ENCODE data around the gene IL2RA. TPM values are rescaled to one million over a fixed set of nuclear protein-coding genes. Genes with fewer than 3 reads are reported as not detected.

IL2RA gene
- total RNA-seq, 1 experiment from 2014 or later: 0.59 TPM

DNA sequence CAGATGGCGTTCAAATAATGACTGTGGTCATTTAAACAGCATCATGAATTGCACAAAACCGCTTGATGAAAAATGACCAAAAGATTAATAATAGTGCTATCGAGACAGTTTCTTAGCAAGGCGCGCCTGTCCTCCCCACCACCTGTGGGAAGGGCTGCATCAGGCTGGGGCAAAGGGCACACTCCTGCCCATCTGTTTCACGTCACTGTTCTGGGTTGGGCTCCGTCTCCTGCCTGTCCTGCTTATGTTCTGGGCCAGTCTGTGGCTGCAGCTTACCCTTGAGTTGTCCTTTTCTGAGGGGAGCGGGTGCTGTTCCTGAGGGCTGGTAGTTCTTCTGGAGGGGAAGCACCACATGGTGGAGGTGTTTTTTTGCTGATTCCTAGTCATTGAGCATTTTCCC is 40.0 kb upstream of the IL2RA start:
- TF ChIP-seq, protein P1, sequence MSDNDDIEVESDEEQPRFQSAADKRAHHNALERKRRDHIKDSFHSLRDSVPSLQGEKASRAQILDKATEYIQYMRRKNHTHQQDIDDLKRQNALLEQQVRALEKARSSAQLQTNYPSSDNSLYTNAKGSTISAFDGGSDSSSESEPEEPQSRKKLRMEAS (IDR thresholded peaks at IDR 0.05): no peak
- no peak for TF ChIP-seq JUND (IDR thresholded peaks at IDR 0.05)
- TF ChIP-seq ZFX (IDR thresholded peaks at IDR 0.05): no peak
- TF ChIP-seq, protein P2, sequence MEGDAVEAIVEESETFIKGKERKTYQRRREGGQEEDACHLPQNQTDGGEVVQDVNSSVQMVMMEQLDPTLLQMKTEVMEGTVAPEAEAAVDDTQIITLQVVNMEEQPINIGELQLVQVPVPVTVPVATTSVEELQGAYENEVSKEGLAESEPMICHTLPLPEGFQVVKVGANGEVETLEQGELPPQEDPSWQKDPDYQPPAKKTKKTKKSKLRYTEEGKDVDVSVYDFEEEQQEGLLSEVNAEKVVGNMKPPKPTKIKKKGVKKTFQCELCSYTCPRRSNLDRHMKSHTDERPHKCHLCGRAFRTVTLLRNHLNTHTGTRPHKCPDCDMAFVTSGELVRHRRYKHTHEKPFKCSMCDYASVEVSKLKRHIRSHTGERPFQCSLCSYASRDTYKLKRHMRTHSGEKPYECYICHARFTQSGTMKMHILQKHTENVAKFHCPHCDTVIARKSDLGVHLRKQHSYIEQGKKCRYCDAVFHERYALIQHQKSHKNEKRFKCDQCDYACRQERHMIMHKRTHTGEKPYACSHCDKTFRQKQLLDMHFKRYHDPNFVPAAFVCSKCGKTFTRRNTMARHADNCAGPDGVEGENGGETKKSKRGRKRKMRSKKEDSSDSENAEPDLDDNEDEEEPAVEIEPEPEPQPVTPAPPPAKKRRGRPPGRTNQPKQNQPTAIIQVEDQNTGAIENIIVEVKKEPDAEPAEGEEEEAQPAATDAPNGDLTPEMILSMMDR (IDR thresholded peaks at IDR 0.05 in 2 of 3, conservative IDR thresholded peaks at IDR 0.05 in 1 of 3; ENCODE audit: borderline replicate concordance in 1 of 3, insufficient read depth in 1 of 3, low read depth in 2 of 3, low read length in 2 of 3): no peak
- no peak for TF ChIP-seq CBX3 (IDR thresholded peaks at IDR 0.05; ENCODE audit: low read depth)
- no peak for TF ChIP-seq POLR2AphosphoS5 (IDR thresholded peaks at IDR 0.05; ENCODE audit: low read depth, low read length)
- no peak for TF ChIP-seq FOSL1 (IDR thresholded peaks at IDR 0.05; ENCODE audit: low read depth)
- TF ChIP-seq SRF (IDR thresholded peaks at IDR 0.05; ENCODE audit: low read depth): no peak
- TF ChIP-seq POLR2A (IDR thresholded peaks at IDR 0.05; ENCODE audit: borderline replicate concordance, extremely low read depth, insufficient read depth, insufficient read length): no peak
- no peak for TF ChIP-seq EGR1 (IDR thresholded peaks at IDR 0.05; ENCODE audit: low read depth)
- no peak for TF ChIP-seq RAD21 (IDR thresholded peaks at IDR 0.05; ENCODE audit: low read depth)
- TF ChIP-seq EZH2 (IDR thresholded peaks at IDR 0.05): no peak
- TF ChIP-seq ELF1 (IDR thresholded peaks at IDR 0.05; ENCODE audit: borderline replicate concordance, low read depth): no peak
- TF ChIP-seq TCF7L2 (IDR thresholded peaks at IDR 0.05; ENCODE audit: borderline replicate concordance, extremely low read depth, insufficient read depth, insufficient read length): no peak
- TF ChIP-seq, protein P3, sequence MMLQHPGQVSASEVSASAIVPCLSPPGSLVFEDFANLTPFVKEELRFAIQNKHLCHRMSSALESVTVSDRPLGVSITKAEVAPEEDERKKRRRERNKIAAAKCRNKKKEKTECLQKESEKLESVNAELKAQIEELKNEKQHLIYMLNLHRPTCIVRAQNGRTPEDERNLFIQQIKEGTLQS (IDR thresholded peaks at IDR 0.05): no peak
- TF ChIP-seq CEBPB (IDR thresholded peaks at IDR 0.05; ENCODE audit: low read depth): no peak
- TF ChIP-seq SIN3A (IDR thresholded peaks at IDR 0.05; ENCODE audit: low read depth): no peak
- no peak for TF ChIP-seq ZBTB33 (IDR thresholded peaks at IDR 0.05; ENCODE audit: extremely low read depth, insufficient replicate concordance, low read length)
- intact Hi-C loops (cut with micrococcal nuclease): no loop called here

More for the DNA sequence above, 40.0 kb upstream of the IL2RA start:
- Histone ChIP-seq H3K36me3 (ENCODE audit: control insufficient read depth in 1 of 2, insufficient read depth in 2 of 2, low read length in 2 of 2) (peaks cover 51 to 56% of the 10 kb centered on the region in 2 experiments), H4K20me1 (ENCODE audit: insufficient read depth) (peaks cover 9% of the 10 kb centered on the region; the same call in 1 of the 2 replicates), H2AFZ (ENCODE audit: low read depth, low read length, poor library complexity, severe bottlenecking) (no peak overlapping the region), H3K27ac (ENCODE audit: low read depth, low read length) (no peak overlapping the region), H3K27me3 (ENCODE audit: insufficient read depth, low read length) (no peaks in the 10 kb centered on the region), H3K9ac (ENCODE audit: low read length) (no peak overlapping the region), H3K9me2 (ENCODE audit: insufficient read depth) (no peaks in the 10 kb centered on the region), H3K9me3 (ENCODE audit: control insufficient read depth in 1 of 2, insufficient read depth in 1 of 2, low read depth in 1 of 2, low read length in 2 of 2) (no peaks in the 10 kb centered on the region), H3K4me3 (replicated peaks in 1 of 2; ENCODE audit: low read depth in 1 of 2, low read length in 2 of 2) (no peak overlapping the region), H3K4me2 (ENCODE audit: low read length) (no peak overlapping the region), H3K79me2 (ENCODE audit: insufficient read depth, low read length) (peaks cover 87% of the 10 kb centered on the region), H3K4me1 (ENCODE audit: control insufficient read depth in 1 of 2, insufficient read depth in 2 of 2, low read length in 2 of 2) (no peaks in the 10 kb centered on the region)
- BruUV-seq (replicated peaks): no TSS peak
- DNase-seq (ENCODE audit: low read depth, low spot score) (no peak), ATAC-seq (no peak)
- ChIA-PET POLR2A (no interaction called here), RAD21 (ENCODE audit: low non-redundant PET in 1 of 2, low total read pairs in 2 of 2, uncharacterized antibody in 2 of 2, unreplicated experiment in 2 of 2) (no interaction called here), CTCF (no interaction called here)

Measured in HCT116 (cell line).